GM19452 (cell line): ENCODE results near the gene GLT6D1.

ENCODE experiments used
- ATAC-seq: cut with Tn5 transposase; IDR thresholded peaks from one replicate; pipeline ENCODE4 v1.9.1; 2021; ENCODE audit not compliant: unreplicated experiment

GLT6D1 gene

GRCh38 chr9:135624282-135624681 lies 15.1 kb downstream of the GLT6D1 start:
- ATAC-seq, result no peak

- no peak for ATAC-seq
Observed at GRCh38 chr9:135622415-135623020, 16.8 kb downstream of the GLT6D1 start.

GRCh38 chr9:135620558-135620957 lies 18.8 kb downstream of the GLT6D1 start:
- no peak for ATAC-seq

GRCh38 chr9:135619599-135619886 lies 19.8 kb downstream of the GLT6D1 start:
- ATAC-seq, result no peak

- no peak for ATAC-seq
Observed at GRCh38 chr9:135618866-135619598, 20.3 kb downstream of the GLT6D1 start.

DNA sequence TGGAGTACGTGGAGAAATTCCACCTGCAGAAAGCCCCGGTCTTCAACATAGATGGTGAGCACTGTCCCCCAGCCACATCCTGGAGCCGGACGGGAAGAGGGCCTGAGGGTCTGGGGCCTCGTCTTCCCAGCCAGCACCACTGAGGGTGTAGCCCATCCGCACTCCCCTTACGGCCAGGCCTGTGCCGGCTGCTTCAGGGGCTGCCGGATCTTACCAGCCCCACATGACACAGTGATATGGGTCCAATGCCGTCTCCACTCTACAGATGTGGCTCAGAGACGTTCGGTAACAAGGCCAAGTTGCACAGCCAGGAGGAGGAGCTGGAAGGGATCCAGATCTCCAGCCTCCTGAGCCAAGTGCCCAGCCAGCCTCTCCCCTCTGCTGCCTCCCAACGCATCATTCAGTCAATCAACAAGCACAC lies 21.3 kb downstream of the GLT6D1 start:
- ATAC-seq, result no peak

GRCh38 chr9:135617538-135617900 lies 21.8 kb downstream of the GLT6D1 start:
- ATAC-seq, result no peak

DNA sequence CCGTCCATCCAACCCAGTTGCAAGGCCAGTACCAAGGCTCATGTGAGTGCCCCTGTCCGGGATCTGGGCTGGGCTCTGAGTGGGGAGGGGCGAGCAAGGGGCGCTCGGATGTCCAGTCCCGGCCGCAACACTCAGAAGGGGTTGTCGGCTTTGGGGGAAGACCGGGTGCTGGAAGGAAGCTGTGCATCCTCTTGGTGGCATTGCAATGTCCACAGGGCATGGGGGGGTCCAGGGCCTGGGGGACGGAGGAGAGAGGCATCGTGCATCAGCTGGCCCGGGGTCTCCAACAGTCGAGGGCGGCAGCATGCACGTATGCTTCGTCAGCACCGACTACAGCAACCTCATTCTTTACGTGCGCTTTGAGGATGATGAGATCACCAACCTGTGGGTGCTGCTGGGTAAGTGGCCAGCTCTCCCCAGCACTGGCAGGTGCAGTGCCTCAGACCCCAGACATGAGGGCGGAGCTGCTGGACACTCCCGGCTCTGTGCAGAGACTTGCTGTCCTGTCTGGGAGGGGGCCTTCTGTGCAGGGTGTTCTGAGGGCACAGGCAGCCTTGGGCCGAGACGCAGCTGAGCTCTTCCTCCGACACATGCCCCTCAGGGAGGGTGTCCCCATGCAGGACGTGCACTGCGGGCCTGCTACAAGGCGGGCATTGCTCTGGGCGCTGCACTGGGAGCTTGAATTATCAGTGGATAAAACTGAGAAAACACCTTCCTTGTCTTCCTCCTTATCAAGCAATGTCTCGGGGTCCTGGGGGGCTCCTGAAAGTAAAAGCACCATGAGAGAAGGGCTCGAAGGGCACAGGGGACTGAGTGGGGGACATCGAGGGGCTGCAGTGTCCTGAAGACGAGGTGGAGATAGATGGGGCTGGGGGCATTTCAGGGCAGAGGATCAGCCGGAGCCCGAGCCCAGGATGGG lies 22.5 kb downstream of the GLT6D1 start:
- ATAC-seq, result no peak

- no peak for ATAC-seq
Observed at GRCh38 chr9:135615666-135616618, 23.4 kb downstream of the GLT6D1 start.

DNA sequence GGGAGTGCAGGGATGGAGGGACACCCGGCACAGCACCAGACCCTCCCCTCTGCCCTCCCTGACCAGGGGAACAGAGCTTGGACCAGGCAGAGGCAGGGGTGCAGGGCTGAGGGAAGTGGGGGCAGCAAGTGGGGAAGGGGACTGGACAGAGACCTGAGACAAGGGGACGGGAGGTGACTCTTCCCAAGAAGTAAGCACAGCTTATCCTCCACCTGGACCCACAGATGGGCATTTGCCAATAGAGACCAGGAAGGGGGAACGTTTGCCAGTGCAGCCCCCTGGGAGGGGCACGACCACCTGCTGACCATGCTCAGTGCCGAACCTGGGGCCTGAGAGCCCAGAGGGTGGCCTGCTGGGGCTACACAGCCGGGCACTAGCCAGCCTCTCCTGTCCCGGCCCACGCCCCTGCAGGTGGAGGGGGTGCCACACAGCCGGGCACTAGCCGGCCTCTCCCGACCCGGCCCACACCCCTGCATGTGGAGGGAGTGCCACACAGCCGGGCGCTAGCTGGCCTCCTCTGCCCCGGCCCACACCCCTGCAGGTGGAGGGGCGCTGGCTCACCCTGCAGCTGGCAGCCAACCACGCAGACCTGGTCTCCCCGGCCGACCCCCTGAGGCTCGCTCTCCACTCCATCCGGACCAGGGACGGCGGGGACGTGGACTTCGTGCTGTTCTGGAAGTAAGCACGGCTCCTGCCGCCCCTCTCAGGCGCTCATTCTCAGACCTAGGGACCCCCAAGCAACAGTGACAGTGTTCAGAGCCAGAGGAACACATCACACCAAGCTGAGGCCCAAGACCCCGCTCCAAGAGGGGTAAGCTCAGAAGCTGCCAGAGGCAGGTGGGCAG lies 24.3 kb downstream of the GLT6D1 start:
- ATAC-seq, result no peak

DNA sequence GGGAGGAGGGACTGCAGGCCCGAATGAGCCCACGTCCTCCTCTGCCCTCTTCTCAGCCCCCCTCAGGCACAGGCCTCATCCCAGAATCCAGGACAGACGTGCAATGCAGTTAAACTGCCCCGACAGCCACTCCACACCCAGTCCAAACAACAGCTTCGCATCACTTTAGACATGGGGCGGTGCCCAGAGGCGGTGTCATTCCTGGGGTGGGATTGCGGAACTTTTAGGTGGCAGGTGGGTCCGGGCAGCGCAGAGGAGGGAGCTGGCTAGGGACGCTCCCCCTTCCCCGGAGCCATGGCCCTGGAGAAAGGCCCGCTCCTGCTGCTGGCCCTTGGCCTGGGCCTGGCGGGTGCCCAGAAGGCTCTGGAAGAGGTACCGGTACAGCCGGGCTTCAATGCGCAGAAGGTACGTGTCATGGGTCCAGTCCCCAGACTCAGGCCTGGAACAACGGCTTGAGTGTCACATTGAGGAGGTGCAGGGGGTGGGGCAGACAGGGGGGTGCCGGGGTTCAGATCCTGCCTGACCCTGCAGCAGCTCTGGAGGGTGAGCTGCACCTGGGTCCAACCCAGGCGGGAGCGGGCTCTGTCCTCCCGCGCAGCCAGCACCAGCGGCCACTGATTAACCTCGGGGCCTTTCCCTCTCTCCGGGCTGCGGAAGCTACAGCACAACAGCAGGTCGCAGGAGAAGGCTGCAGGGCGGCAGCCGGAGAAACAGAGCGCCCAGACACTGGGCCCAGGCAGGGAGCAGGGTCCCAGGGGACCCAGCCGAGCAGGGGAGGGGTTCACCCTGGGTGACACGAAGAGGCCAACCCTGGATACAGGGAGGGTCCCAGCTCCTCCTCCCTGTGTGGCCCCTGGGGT lies 25.2 kb downstream of the GLT6D1 start:
- no peak for ATAC-seq

DNA sequence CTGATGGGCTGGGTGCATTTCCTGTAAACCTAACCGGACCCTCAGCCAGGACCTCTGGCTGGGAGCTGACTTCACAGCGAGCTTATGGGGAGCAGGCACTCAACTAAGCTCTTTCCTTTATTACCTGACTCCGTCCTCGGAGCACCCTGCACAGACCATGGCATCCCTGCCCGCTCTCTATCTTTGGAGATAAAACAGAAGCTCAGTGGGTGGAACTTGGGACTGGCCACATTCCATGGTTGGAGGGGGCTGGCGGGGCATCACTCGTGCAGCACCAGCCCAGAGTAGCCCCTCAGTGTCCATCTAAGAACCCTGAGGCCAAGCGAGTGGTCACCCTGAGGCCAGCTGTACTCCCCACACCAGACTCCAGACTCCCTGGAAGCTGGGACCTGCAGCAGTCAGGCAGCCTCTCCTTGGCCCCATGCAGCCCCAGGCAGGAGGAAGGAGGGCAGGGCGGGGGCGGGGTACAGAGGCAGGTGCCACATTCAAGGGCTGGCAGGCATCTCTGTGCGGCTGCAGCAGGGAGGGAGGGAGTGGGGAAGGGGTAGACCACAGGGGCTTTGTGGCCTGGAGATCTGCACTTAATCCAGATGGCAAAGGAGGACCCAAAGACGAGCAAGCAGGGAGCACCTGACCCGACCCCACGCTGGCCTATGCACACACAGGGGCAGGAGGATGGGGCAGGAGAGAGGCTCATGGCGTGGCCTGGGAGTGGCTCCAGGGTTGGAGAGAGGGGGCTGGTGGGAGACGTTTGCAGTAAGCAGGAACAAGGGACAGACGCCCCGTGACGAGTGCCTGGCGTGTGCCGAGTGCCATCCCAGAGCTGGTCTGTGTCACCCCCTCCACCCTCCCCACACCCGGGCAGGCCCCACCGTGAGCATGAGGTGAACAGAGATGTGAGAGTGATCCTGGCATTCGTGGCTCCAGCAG lies 26.1 kb downstream of the GLT6D1 start:
- no peak for ATAC-seq

- no peak for ATAC-seq
Observed at GRCh38 chr9:135612437-135612836, 26.9 kb downstream of the GLT6D1 start.

DNA sequence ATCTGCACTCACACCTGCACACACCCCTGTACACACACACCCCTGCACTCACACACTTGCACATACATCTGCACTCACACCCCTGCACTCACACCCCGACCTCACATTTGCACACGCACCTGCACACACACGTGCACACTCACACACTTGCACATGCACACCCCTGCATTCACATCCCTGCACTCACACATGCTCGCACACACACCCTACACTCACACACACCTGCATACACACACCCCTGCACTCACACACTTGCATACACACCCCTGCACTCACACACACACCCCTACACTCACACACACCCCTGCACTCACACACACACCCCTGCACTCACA lies 27.5 kb downstream of the GLT6D1 start:
- ATAC-seq, result no peak

- ATAC-seq, result no peak
Observed at GRCh38 chr9:135611142-135611874, 28.0 kb downstream of the GLT6D1 start.

DNA sequence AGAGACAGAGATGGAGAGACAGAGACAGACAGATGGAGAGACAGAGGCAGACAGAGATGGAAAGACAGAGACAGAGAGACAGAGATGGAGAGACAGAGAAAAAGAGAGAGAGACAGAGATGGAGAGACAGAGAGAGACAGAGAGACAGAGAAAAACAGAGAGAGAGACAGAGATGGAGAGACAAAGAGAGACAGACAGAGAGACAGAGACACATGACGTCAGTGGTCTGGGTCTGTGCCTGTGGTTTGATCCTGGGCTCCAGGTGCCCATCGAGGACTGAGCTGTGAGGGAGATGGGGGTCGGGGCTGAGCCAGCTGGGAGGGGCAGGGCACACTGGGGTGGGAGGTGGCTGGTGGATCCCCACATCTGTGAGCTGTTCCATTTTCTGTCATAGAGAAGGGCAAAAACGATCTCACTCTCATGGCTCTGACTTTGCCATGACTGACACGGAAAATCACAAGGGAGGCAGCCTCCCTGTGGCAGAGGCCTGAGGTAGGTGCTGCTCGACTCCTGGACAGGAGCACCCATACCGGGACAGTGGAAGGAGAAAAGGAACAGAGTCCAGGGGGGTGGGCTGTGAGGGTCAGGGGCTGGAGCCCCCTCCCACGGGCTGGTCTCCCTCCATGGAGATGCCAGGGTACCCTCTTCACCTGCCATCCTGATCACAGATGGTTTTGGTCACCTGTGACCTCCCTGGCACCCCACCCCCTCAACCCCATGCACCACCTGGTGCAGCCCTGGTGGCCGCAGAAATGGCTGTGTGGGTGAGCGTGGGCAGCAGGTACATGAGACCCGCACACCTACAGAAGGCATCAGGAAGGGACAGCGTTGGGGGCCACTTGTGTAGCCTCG lies 28.8 kb downstream of the GLT6D1 start:
- no peak for ATAC-seq
